PC-3 (cell line): Measurements from ENCODE around the gene TDRD7.

Experiments used
- CTCF ChIP-seq: fragments of 300-600 bp; sonication (generic); conservative IDR thresholded peaks from 2 replicates; pipeline ENCODE4 v1.5.1; 2017; ENCODE audit warnings: antibody characterized with exemption, low read depth, mild to moderate bottlenecking, low read length
- EZH2 ChIP-seq: fragments of 300-600 bp; sonication (generic); IDR thresholded peaks from one replicate; pipeline ENCODE4 v1.6.1; 2017; ENCODE audit warnings: antibody characterized with exemption, mild to moderate bottlenecking, low read length; ENCODE audit not compliant: unreplicated experiment
- EZH2phosphoT487 ChIP-seq: fragments of 300-600 bp; sonication (generic); IDR thresholded peaks from 2 replicates; pipeline ENCODE4 v1.6.1; 2018; ENCODE audit warnings: mild to moderate bottlenecking, antibody characterized with exemption, low read length, borderline replicate concordance

GRCh38 chr9:97362777-97363545 lies 48.9 kb upstream of the TDRD7 start:
- TF ChIP-seq EZH2 (no peak), EZH2phosphoT487 (no peak), CTCF (no peak)
